HUES6 (cell line): ENCODE data around the gene GATC.

ENCODE experiments used
- H3K27ac ChIP-seq: 2 replicates; pipeline ENCODE4 v1.7.0; 2013; ENCODE audit warnings: low read depth, mild to moderate bottlenecking, low read length, inconsistent platforms
- H3K27me3 ChIP-seq: 2 replicates; pipeline ENCODE4 v1.6.1; 2013; ENCODE audit warnings: low read length; ENCODE audit not compliant: control insufficient read depth, insufficient read depth
- H3K36me3 ChIP-seq: 2 replicates; pipeline ENCODE4 v1.6.1; 2013; ENCODE audit warnings: low read length; ENCODE audit not compliant: control insufficient read depth, insufficient read depth
- H3K4me1 ChIP-seq: 2 replicates; pipeline ENCODE4 v1.6.1; 2013; ENCODE audit warnings: low read length; ENCODE audit not compliant: control insufficient read depth, insufficient read depth
- H3K4me3 ChIP-seq: 2 replicates; pipeline ENCODE4 v1.5.1; 2013; ENCODE audit warnings: low read depth, low read length
- H3K9ac ChIP-seq: one replicate; pipeline ENCODE4 v1.6.1; 2013; ENCODE audit warnings: mild to moderate bottlenecking, low read length
- H3K9me3 ChIP-seq: 2 replicates; pipeline ENCODE4 v1.6.1; 2013; ENCODE audit warnings: low read depth, low read length; ENCODE audit not compliant: control insufficient read depth, insufficient read depth

GATC gene

DNA sequence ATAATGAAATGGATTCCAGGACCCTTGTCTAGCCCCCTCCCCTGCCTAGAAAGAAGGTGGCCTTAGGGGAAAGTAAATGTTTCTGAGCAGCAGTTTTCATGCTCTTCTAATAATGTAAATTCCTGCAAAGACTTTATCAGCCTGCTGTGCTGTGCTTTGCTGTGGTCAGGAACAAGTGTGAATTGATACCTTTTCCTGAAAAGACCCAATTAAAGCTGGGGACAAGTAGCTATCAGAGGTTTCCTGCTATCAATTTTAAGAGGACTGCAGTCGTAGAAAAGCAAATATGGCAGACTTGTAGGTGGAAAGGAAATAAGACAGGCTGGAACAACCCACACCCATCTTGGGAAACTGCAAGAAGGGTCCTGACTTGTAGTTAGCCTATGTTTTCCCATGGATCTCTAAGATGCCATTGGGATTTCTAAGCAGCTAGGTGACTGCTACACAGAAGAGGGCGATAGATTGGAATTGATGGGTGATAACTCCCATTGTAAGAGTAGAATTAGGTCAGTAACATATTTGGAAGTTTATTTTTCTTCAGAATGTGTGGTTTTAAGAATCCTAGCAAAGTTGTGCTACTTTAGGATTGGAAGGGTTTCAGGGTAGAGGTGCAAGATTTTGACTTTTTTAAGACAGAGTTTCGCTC lies 52.7 kb downstream of the GATC start:
- Histone ChIP-seq H3K4me3 (no peak overlapping the region), H3K9me3 (no peaks in the 10 kb centered on the region), H3K27ac (no peak overlapping the region), H3K27me3 (no peaks in the 10 kb centered on the region), H3K36me3 (peaks cover 46% of the 10 kb centered on the region), H3K9ac (no peak overlapping the region), H3K4me1 (peaks cover 14% of the 10 kb centered on the region; the same call in 1 of the 2 replicates)

GRCh38 chr12:120500581-120500980 lies 54.3 kb downstream of the GATC start:
- H3K4me3 ChIP-seq: no peak overlapping the region
- H3K27me3 ChIP-seq: no peaks in the 10 kb centered on the region
- H3K36me3 ChIP-seq: peaks cover 50% of the 10 kb centered on the region
- no peaks in the 10 kb centered on the region for H3K9me3 ChIP-seq
- H3K4me1 ChIP-seq: peaks cover 12% of the 10 kb centered on the region
- no peak overlapping the region for H3K9ac ChIP-seq
- no peak overlapping the region for H3K27ac ChIP-seq

- Histone ChIP-seq H3K4me3 (no peak overlapping the region), H3K9ac (peak overlapping the region; percentile 17), H3K27me3 (no peaks in the 10 kb centered on the region), H3K9me3 (no peaks in the 10 kb centered on the region), H3K4me1 (peaks cover 5% of the 10 kb centered on the region), H3K36me3 (peaks cover 52% of the 10 kb centered on the region), H3K27ac (peak overlapping the region; percentile 17)
Measured at GRCh38 chr12:120504587-120504986, 58.3 kb downstream of the GATC start.

GRCh38 chr12:120508537-120508936 lies 62.3 kb downstream of the GATC start:
- peaks cover 5% of the 10 kb centered on the region for H3K4me1 ChIP-seq
- no peak overlapping the region for H3K27ac ChIP-seq
- peaks cover 48% of the 10 kb centered on the region for H3K36me3 ChIP-seq
- no peak overlapping the region for H3K4me3 ChIP-seq
- H3K9me3 ChIP-seq: no peaks in the 10 kb centered on the region
- no peaks in the 10 kb centered on the region for H3K27me3 ChIP-seq
- H3K9ac ChIP-seq: no peak overlapping the region
